AG04450 (cell line): ENCODE results near the gene PROSER2. TPM values are rescaled to one million over a fixed set of nuclear protein-coding genes. Genes with fewer than 3 reads are reported as not detected.
"Not testable (repeated sequence)": the region's sequence is repeated elsewhere in the genome, so short reads cannot be mapped to it uniquely, and the experiment has no call there.

Source experiments
- CTCF ChIA-PET: fragments of 300-600, 350-600 bp; formaldehyde crosslinking; extraction: SDS; loops from one replicate; lab custom pipeline; 2022; ENCODE audit warnings: antibody characterized with exemption, inconsistent platforms; lab: Charles Lee
- POLR2A ChIA-PET: fragments of 350-600 bp; formaldehyde crosslinking; extraction: SDS; loops from one replicate; lab custom pipeline; 2021; ENCODE audit warnings: antibody characterized with exemption, inconsistent platforms; lab: Yijun Ruan, JAX
- DNase-seq: peaks from one replicate; pipeline ENCODE4 v3.0.0-alpha.2; 2011; ENCODE audit warnings: low read depth, low spot score
- H3K27ac ChIP-seq: one replicate; pipeline ENCODE4 v1.5.1; 2012; ENCODE audit warnings: low read depth, low read length, control low read depth
- H3K27me3 ChIP-seq: one replicate; pipeline ENCODE4 v1.6.0; 2012; ENCODE audit warnings: low read length; ENCODE audit not compliant: control insufficient read depth, insufficient read depth
- H3K4me3 ChIP-seq: 2 replicates; pipeline ENCODE4 v1.5.1; 2011; ENCODE audit warnings: mild to moderate bottlenecking, low read depth, low read length, control low read depth
- H3K9me3 ChIP-seq: 2 replicates; pipeline ENCODE4 v1.5.1; 2012; ENCODE audit warnings: low read length; ENCODE audit not compliant: control insufficient read depth, insufficient read depth
- polyA plus RNA-seq: library from polyadenylated mRNA; depleted of rRNA; stranded (reverse); fragments of >200 nt; gene quantifications from 2 replicates; pipeline ENCODE4 v1.2.3, GENCODE V29; 2011
- TF ChIP-seq, protein P1 (sequence below): IDR thresholded peaks from 2 replicates; pipeline ENCODE4 v1.5.1; 2011; ENCODE audit warnings: low read depth, low read length, control low read depth, inconsistent platforms

Gene PROSER2
- polyA plus RNA-seq, 1 experiment: 0.53 TPM

GRCh38 chr10:11846542-11846941 is 23.4 kb downstream of the PROSER2 start:
- ChIA-PET CTCF (interaction anchor here (1.1 to 1.4 kb wide), 2 partner anchors 26 to 64 kb away, joined by 3 to 4 read pairs; no protein-coding TSS in a partner anchor), POLR2A (no interaction called here)

GRCh38 chr10:11849277-11849676 is 26.1 kb downstream of the PROSER2 start:
- CTCF ChIA-PET: no interaction called here
- H3K27ac ChIP-seq: no peak overlapping the region
- TF ChIP-seq, protein P1, sequence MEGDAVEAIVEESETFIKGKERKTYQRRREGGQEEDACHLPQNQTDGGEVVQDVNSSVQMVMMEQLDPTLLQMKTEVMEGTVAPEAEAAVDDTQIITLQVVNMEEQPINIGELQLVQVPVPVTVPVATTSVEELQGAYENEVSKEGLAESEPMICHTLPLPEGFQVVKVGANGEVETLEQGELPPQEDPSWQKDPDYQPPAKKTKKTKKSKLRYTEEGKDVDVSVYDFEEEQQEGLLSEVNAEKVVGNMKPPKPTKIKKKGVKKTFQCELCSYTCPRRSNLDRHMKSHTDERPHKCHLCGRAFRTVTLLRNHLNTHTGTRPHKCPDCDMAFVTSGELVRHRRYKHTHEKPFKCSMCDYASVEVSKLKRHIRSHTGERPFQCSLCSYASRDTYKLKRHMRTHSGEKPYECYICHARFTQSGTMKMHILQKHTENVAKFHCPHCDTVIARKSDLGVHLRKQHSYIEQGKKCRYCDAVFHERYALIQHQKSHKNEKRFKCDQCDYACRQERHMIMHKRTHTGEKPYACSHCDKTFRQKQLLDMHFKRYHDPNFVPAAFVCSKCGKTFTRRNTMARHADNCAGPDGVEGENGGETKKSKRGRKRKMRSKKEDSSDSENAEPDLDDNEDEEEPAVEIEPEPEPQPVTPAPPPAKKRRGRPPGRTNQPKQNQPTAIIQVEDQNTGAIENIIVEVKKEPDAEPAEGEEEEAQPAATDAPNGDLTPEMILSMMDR: no peak
- no peak overlapping the region for H3K4me3 ChIP-seq
- H3K9me3 ChIP-seq: no peaks in the 10 kb centered on the region
- DNase-seq: no peak
- POLR2A ChIA-PET: no interaction called here
- H3K27me3 ChIP-seq: no peaks in the 10 kb centered on the region

More at GRCh38 chr10:11846542-11846941, 23.4 kb downstream of the PROSER2 start:
- TF ChIP-seq, protein P1: no peak
- Histone ChIP-seq H3K27ac (no peak overlapping the region), H3K9me3 (no peaks in the 10 kb centered on the region), H3K4me3 (no peak overlapping the region), H3K27me3 (no peaks in the 10 kb centered on the region)
- no peak for DNase-seq

- H3K27ac ChIP-seq: no peak overlapping the region
- POLR2A ChIA-PET: no interaction called here
- DNase-seq: no peak
- CTCF ChIA-PET: no interaction called here
- no peaks in the 10 kb centered on the region for H3K9me3 ChIP-seq
- H3K27me3 ChIP-seq: no peaks in the 10 kb centered on the region
- no peak overlapping the region for H3K4me3 ChIP-seq
- TF ChIP-seq, protein P1: no peak
Measured at GRCh38 chr10:11849911-11850310, 26.8 kb downstream of the PROSER2 start.

DNA sequence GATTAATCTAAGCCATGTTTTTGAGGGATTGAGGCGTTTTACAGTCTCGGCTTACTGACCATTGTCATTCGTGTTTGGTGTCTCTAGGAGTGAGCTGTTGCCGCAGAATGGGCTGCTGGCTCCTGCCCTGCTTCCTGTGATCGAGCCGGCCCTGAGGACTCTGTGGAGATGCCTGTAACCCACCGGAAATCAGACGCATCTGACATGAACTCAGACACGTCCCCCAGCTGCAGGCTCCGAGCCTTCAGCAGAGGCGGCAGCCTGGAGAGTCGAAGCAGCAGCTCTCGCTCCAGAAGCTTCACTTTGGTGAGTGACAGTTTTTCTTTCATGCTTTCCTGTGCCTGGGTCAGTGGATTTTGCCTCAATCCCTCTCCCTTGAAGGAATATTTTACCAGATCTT is 28.8 kb downstream of the PROSER2 start:
- CTCF ChIA-PET: no interaction called here
- no peak overlapping the region for H3K4me3 ChIP-seq
- no peak overlapping the region for H3K27ac ChIP-seq
- POLR2A ChIA-PET: no interaction called here
- no peaks in the 10 kb centered on the region for H3K27me3 ChIP-seq
- DNase-seq: no peak
- TF ChIP-seq, protein P1: no peak
- H3K9me3 ChIP-seq: no peaks in the 10 kb centered on the region; the same call in 1 of the 2 replicates

DNA sequence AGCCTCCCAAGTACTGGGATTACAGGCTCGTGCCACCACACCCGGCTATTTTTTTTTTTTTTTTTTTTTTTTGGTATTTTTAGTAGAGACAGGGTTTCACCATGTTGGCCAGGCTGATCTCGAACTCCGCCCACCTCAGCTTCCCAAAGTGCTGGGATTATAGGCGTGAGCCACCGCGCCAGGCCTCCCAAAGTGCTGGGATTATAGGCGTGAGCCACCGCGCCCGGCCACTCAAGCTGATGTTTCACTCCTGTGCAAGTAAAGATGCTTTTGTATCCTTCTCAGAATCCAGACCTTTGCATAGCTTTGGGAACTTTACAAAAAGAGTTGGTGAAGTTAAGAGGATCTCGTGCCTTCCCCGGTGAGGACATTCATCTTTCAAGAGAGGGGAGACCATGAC is 29.5 kb downstream of the PROSER2 start:
- POLR2A ChIA-PET, H3K9me3 ChIP-seq, H3K27ac ChIP-seq, DNase-seq, H3K4me3 ChIP-seq, H3K27me3 ChIP-seq: not testable (repeated sequence)
- CTCF ChIA-PET: interaction anchor here (1.9 kb wide), 1 partner anchor 70 kb away, joined by 8 read pairs; no protein-coding TSS in a partner anchor
